DND-41 (cell line): ENCODE results near the gene FHIT.

Experiments used
- ATAC-seq: fragments of 200-7000 bp; cut with Tn5 transposase; 3 replicates; pipeline ENCODE4 v1.9.1; 2021; ENCODE audit warnings: low read depth; ENCODE audit not compliant: insufficient read depth
- DNase-seq: peaks from one replicate; pipeline ENCODE4 v3.0.0-alpha.2; 2020
- H2AFZ ChIP-seq: 2 replicates; pipeline ENCODE4 v1.6.0; 2012; ENCODE audit warnings: low read depth, low read length
- H3K27ac ChIP-seq: 2 replicates; pipeline ENCODE4 v1.5.1; 2012; ENCODE audit warnings: low read length, inconsistent platforms
- H3K27me3 ChIP-seq: fragments of 200-600 bp; sonication (generic); 2 replicates; pipeline ENCODE4 v1.6.0; 2012; ENCODE audit warnings: low read length, mild to moderate bottlenecking, inconsistent platforms; ENCODE audit not compliant: insufficient read depth, poor library complexity
- H3K36me3 ChIP-seq: 2 replicates; pipeline ENCODE4 v1.5.1; 2012; ENCODE audit warnings: low read length, inconsistent platforms; ENCODE audit not compliant: insufficient read depth
- H3K4me1 ChIP-seq: 2 replicates; pipeline ENCODE4 v1.5.1; 2012; ENCODE audit warnings: mild to moderate bottlenecking, low read length; ENCODE audit not compliant: insufficient read depth
- H3K4me2 ChIP-seq: 2 replicates; pipeline ENCODE4 v1.6.0; 2012; ENCODE audit warnings: mild to moderate bottlenecking, moderate library complexity, low read length, inconsistent platforms; ENCODE audit not compliant: insufficient read depth
- H3K4me3 ChIP-seq, 2 experiments: fragments of 200-600 bp in 1 of 2; shearing (Covaris generic) in 1 of 2; 2 replicates each; pipeline ENCODE4 v1.5.1; 2012 to 2016; ENCODE audit warnings: inconsistent platforms in 2 of 2, low read length in 2 of 2, mild to moderate bottlenecking in 2 of 2, low read depth in 1 of 2, moderate library complexity in 1 of 2
- H3K79me2 ChIP-seq: 2 replicates; pipeline ENCODE4 v1.6.0; 2012; ENCODE audit warnings: low read length, inconsistent platforms; ENCODE audit not compliant: insufficient read depth
- H3K9ac ChIP-seq: 2 replicates; pipeline ENCODE4 v1.6.0; 2012; ENCODE audit warnings: low read depth, mild to moderate bottlenecking, inconsistent platforms, low read length, moderate library complexity
- H3K9me3 ChIP-seq: 2 replicates; pipeline ENCODE4 v1.5.1; 2012; ENCODE audit warnings: low read length, moderate library complexity, mild to moderate bottlenecking, inconsistent platforms; ENCODE audit not compliant: insufficient read depth, severe bottlenecking
- H4K20me1 ChIP-seq: 2 replicates; pipeline ENCODE4 v1.6.0; 2012; ENCODE audit warnings: low read length; ENCODE audit not compliant: insufficient read depth
- EZH2 ChIP-seq: IDR thresholded peaks from 3 replicates; pipeline ENCODE4 v1.6.1; 2012; ENCODE audit warnings: borderline replicate concordance, low read depth, mild to moderate bottlenecking, moderate library complexity, low read length, inconsistent platforms; ENCODE audit not compliant: severe bottlenecking
- TF ChIP-seq, protein P1 (sequence below): IDR thresholded peaks from 2 replicates; pipeline ENCODE4 v1.5.1; 2012; ENCODE audit warnings: borderline replicate concordance, low read length, moderate library complexity, mild to moderate bottlenecking; ENCODE audit not compliant: poor library complexity, severe bottlenecking; ENCODE audit errors: extremely low read depth

FHIT gene

DNA sequence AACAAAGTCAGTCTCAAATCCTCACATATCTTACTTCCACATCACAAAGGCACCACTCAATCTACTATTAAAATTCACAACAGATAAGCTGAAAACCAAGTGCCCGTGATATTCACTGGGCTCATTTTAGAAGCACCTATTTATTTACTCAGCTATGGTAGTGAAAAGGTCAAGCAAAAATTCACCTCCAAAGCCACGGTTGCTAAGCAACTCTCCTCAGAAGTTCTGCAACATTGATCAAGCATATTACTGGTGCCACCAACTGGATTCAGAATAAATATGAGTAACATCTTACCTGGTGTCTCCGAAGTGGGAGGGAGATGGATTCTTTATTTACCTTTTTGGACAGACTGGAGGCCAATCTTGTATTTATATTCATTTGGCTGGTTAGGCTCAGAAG is 714.8 kb downstream of the FHIT start:
- H3K9ac ChIP-seq = no peak overlapping the region
- no peaks in the 10 kb centered on the region for H3K36me3 ChIP-seq
- no peaks in the 10 kb centered on the region for H4K20me1 ChIP-seq
- no peak overlapping the region for H2AFZ ChIP-seq
- TF ChIP-seq, protein P1, sequence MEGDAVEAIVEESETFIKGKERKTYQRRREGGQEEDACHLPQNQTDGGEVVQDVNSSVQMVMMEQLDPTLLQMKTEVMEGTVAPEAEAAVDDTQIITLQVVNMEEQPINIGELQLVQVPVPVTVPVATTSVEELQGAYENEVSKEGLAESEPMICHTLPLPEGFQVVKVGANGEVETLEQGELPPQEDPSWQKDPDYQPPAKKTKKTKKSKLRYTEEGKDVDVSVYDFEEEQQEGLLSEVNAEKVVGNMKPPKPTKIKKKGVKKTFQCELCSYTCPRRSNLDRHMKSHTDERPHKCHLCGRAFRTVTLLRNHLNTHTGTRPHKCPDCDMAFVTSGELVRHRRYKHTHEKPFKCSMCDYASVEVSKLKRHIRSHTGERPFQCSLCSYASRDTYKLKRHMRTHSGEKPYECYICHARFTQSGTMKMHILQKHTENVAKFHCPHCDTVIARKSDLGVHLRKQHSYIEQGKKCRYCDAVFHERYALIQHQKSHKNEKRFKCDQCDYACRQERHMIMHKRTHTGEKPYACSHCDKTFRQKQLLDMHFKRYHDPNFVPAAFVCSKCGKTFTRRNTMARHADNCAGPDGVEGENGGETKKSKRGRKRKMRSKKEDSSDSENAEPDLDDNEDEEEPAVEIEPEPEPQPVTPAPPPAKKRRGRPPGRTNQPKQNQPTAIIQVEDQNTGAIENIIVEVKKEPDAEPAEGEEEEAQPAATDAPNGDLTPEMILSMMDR = no peak
- no peak for TF ChIP-seq EZH2
- H3K27ac ChIP-seq = no peak overlapping the region
- no peak for ATAC-seq
- no peak overlapping the region for H3K4me3 ChIP-seq
- DNase-seq = no peak
- H3K9me3 ChIP-seq = peaks cover 2% of the 10 kb centered on the region
- H3K4me2 ChIP-seq = no peak overlapping the region
- no peaks in the 10 kb centered on the region for H3K79me2 ChIP-seq
- H3K4me1 ChIP-seq = no peaks in the 10 kb centered on the region
- H3K27me3 ChIP-seq = no peaks in the 10 kb centered on the region

DNA sequence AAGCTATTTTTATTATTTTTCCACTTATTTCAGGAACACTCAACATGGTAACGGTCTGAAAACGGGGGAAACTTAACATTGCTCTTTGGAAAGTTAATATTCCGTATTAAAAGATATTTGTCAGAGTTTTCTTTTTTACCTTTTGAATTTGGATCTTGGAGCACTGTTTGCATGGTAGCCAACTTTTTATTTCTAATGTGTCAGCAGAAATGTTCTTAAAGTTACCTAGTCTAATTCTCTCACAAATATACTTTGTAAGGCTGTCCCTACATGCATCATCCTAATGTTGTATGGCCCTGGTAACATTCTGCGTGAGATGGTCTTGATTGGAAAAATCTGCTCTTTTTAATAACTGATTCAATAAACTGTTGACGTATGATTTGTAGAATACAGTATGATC is 719.5 kb downstream of the FHIT start:
- H3K9ac ChIP-seq = no peak overlapping the region
- H3K27ac ChIP-seq = no peak overlapping the region
- no peak for TF ChIP-seq EZH2
- TF ChIP-seq, protein P1 = no peak
- H3K4me2 ChIP-seq = no peak overlapping the region
- H3K27me3 ChIP-seq = no peaks in the 10 kb centered on the region
- H3K36me3 ChIP-seq = no peaks in the 10 kb centered on the region
- no peak overlapping the region for H3K4me3 ChIP-seq
- H3K79me2 ChIP-seq = no peaks in the 10 kb centered on the region
- H3K4me1 ChIP-seq = peaks cover 3% of the 10 kb centered on the region; the same call in 1 of the 2 replicates
- ATAC-seq (no peak), DNase-seq (no peak)
- no peaks in the 10 kb centered on the region for H3K9me3 ChIP-seq
- no peak overlapping the region for H2AFZ ChIP-seq
- H4K20me1 ChIP-seq = no peaks in the 10 kb centered on the region

DNA sequence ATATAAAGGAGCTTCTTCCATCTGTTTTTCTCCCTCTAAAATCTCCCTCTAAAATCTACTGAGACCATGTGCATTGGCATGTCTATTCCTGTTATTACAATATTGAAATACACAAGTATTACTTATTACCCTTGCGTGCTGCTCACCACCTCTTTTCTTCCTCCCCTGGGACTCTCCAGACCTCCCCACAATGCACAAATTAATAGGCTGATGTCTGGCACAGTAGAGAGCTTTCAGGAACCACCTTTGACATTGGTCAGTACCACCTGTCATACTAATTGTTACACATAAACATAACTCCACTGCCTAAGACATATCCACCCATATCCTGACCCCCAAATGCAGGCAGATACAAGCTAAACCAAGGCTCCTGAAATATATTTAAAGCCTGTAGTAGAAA is 722.6 kb downstream of the FHIT start:
- DNase-seq (no peak), ATAC-seq (no peak)
- H3K36me3 ChIP-seq = no peaks in the 10 kb centered on the region
- no peaks in the 10 kb centered on the region for H3K27me3 ChIP-seq
- peaks cover 3% of the 10 kb centered on the region; the same call in 1 of the 2 replicates for H3K4me1 ChIP-seq
- no peaks in the 10 kb centered on the region for H3K79me2 ChIP-seq
- H2AFZ ChIP-seq = no peak overlapping the region
- no peaks in the 10 kb centered on the region for H3K9me3 ChIP-seq
- TF ChIP-seq, protein P1 = no peak
- TF ChIP-seq EZH2 = no peak
- no peak overlapping the region for H3K9ac ChIP-seq
- H3K4me3 ChIP-seq = no peak overlapping the region
- no peaks in the 10 kb centered on the region for H4K20me1 ChIP-seq
- no peak overlapping the region for H3K27ac ChIP-seq
- no peak overlapping the region for H3K4me2 ChIP-seq

DNA sequence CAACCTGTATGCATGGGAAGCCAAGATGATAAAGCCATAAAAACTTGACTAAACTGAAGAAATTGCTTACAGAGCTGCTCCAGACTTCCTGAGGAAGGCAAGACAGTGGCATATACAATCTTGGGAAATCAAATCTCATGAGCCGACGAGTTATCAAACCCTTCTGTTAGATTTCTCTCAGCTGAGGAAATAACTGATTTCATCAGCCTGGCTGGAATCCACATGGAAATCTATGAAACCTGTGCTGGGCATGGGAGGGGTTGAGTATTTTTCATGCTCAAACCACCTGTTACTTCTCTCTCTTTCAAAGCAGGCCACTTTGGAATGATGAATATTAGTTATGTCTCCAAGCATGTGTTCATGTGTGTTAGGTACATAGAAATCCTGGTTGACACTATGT is 727.7 kb downstream of the FHIT start:
- Histone ChIP-seq H3K27me3 (no peaks in the 10 kb centered on the region), H3K4me1 (no peaks in the 10 kb centered on the region), H3K4me3 (no peak overlapping the region), H3K4me2 (no peak overlapping the region), H4K20me1 (no peaks in the 10 kb centered on the region), H3K27ac (no peak overlapping the region), H3K9me3 (peaks cover 4% of the 10 kb centered on the region), H2AFZ (no peak overlapping the region), H3K9ac (no peak overlapping the region), H3K36me3 (no peaks in the 10 kb centered on the region), H3K79me2 (no peaks in the 10 kb centered on the region)
- ATAC-seq = no peak
- TF ChIP-seq EZH2 = no peak
- TF ChIP-seq, protein P1 = no peak
- no peak for DNase-seq
